KMS-11 (cell line): ENCODE measurements around the gene RHNO1.

ENCODE experiments used
- H2AFZ ChIP-seq: fragments of 200-600 bp; sonication (generic); 2 replicates; pipeline ENCODE4 v1.6.1; 2016; ENCODE audit warnings: antibody characterized with exemption, mixed run types, low read depth
- H3K27ac ChIP-seq: fragments of 200-600 bp; sonication (generic); 2 replicates; pipeline ENCODE4 v1.6.1; 2016; ENCODE audit warnings: mild to moderate bottlenecking, mixed run types
- H3K27me3 ChIP-seq: fragments of 200-600 bp; sonication (generic); 2 replicates; pipeline ENCODE4 v1.6.1; 2017; ENCODE audit warnings: mild to moderate bottlenecking, low read depth, mixed run types, moderate library complexity; ENCODE audit not compliant: insufficient read depth
- H3K36me3 ChIP-seq: fragments of 200-600 bp; sonication (generic); 2 replicates; pipeline ENCODE4 v1.6.1; 2017; ENCODE audit warnings: mild to moderate bottlenecking, mixed run types; ENCODE audit not compliant: insufficient read depth
- H3K4me1 ChIP-seq: fragments of 200-600 bp; sonication (generic); 2 replicates; pipeline ENCODE4 v1.6.1; 2016; ENCODE audit warnings: mild to moderate bottlenecking, low read depth, mixed run types; ENCODE audit not compliant: poor library complexity, severe bottlenecking
- H3K4me2 ChIP-seq: fragments of 200-600 bp; sonication (generic); 2 replicates; pipeline ENCODE4 v1.7.0; 2016; ENCODE audit warnings: mild to moderate bottlenecking, mixed run types
- H3K4me3 ChIP-seq: fragments of 200-600 bp; sonication (generic); IDR thresholded peaks from 2 replicates; pipeline ENCODE4 v1.6.1; 2017; ENCODE audit warnings: low read depth, low read length, mixed read lengths; ENCODE audit not compliant: insufficient read depth
- H3K79me2 ChIP-seq: fragments of 200-600 bp; sonication (generic); 2 replicates; pipeline ENCODE4 v1.6.1; 2016; ENCODE audit warnings: low read depth, mixed run types; ENCODE audit not compliant: insufficient read depth
- H3K9ac ChIP-seq: fragments of 200-600 bp; sonication (generic); 2 replicates; pipeline ENCODE4 v1.6.1; 2016; ENCODE audit warnings: mild to moderate bottlenecking, mixed run types
- H4K20me1 ChIP-seq: fragments of 200-600 bp; sonication (generic); 2 replicates; pipeline ENCODE4 v1.6.1; 2016; ENCODE audit warnings: mild to moderate bottlenecking, mixed run types; ENCODE audit not compliant: insufficient read depth
- TF ChIP-seq, protein P1 (sequence below): fragments of 200-600 bp; sonication (generic); conservative IDR thresholded peaks from 2 replicates; pipeline ENCODE4 v1.6.1; 2017; ENCODE audit warnings: low read depth, mild to moderate bottlenecking, antibody characterized with exemption, low read length, moderate library complexity, mixed read lengths

The RHNO1 gene

GRCh38 chr12:2833810-2834209 lies 43.2 kb upstream of the RHNO1 start:
- H3K27ac ChIP-seq, result no peak overlapping the region
- no peaks in the 10 kb centered on the region for H4K20me1 ChIP-seq
- H3K27me3 ChIP-seq, result no peaks in the 10 kb centered on the region
- H2AFZ ChIP-seq, result no peak overlapping the region
- TF ChIP-seq, protein P1, sequence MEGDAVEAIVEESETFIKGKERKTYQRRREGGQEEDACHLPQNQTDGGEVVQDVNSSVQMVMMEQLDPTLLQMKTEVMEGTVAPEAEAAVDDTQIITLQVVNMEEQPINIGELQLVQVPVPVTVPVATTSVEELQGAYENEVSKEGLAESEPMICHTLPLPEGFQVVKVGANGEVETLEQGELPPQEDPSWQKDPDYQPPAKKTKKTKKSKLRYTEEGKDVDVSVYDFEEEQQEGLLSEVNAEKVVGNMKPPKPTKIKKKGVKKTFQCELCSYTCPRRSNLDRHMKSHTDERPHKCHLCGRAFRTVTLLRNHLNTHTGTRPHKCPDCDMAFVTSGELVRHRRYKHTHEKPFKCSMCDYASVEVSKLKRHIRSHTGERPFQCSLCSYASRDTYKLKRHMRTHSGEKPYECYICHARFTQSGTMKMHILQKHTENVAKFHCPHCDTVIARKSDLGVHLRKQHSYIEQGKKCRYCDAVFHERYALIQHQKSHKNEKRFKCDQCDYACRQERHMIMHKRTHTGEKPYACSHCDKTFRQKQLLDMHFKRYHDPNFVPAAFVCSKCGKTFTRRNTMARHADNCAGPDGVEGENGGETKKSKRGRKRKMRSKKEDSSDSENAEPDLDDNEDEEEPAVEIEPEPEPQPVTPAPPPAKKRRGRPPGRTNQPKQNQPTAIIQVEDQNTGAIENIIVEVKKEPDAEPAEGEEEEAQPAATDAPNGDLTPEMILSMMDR, result no peak
- H3K36me3 ChIP-seq, result no peaks in the 10 kb centered on the region
- H3K4me1 ChIP-seq, result no peaks in the 10 kb centered on the region
- H3K79me2 ChIP-seq, result no peaks in the 10 kb centered on the region
- no peak overlapping the region for H3K4me2 ChIP-seq
- H3K4me3 ChIP-seq, result no peak overlapping the region
- H3K9ac ChIP-seq, result no peak overlapping the region

- Histone ChIP-seq H4K20me1 (no peaks in the 10 kb centered on the region), H3K27ac (no peak within 1 kb of the TSS), H3K9ac (no peak within 1 kb of the TSS), H3K4me2 (no peak within 1 kb of the TSS), H3K4me1 (no peaks in the 10 kb centered on the region), H3K27me3 (no peaks in the 10 kb centered on the region), H3K36me3 (no peaks in the 10 kb centered on the region), H3K79me2 (no peaks in the 10 kb centered on the region), H2AFZ (no peak within 1 kb of the TSS), H3K4me3 (no peak within 1 kb of the TSS)
- TF ChIP-seq, protein P1, result no peak
These were observed 42.2 kb upstream of the RHNO1 start, which contains the start of gene NRIP2 for GRCh38 chr12:2834581-2835491. Gene NRIP2 (minus strand): TSS chr12:2835035. CDS start chr12:2834983, 52 bp downstream.

- no peak overlapping the region for H3K4me2 ChIP-seq
- TF ChIP-seq, protein P1, result no peak
- H3K27me3 ChIP-seq, result no peaks in the 10 kb centered on the region
These were observed 41.2 kb upstream of the RHNO1 start for GRCh38 chr12:2835691-2836403.

GRCh38 chr12:2836574-2836973 lies 40.4 kb upstream of the RHNO1 start:
- TF ChIP-seq, protein P1, result no peak
- H3K9ac ChIP-seq, result no peak overlapping the region
- no peak overlapping the region for H2AFZ ChIP-seq
- H3K27ac ChIP-seq, result no peak overlapping the region
- H3K79me2 ChIP-seq, result no peaks in the 10 kb centered on the region
- no peak overlapping the region for H3K4me3 ChIP-seq
- no peaks in the 10 kb centered on the region for H3K27me3 ChIP-seq
- no peaks in the 10 kb centered on the region for H4K20me1 ChIP-seq
- no peak overlapping the region for H3K4me2 ChIP-seq
- H3K4me1 ChIP-seq, result no peaks in the 10 kb centered on the region
- H3K36me3 ChIP-seq, result no peaks in the 10 kb centered on the region

More at GRCh38 chr12:2835691-2836403, 41.2 kb upstream of the RHNO1 start:
- Histone ChIP-seq H3K27ac (no peak overlapping the region), H3K79me2 (no peaks in the 10 kb centered on the region), H3K4me1 (no peaks in the 10 kb centered on the region), H4K20me1 (no peaks in the 10 kb centered on the region), H3K36me3 (no peaks in the 10 kb centered on the region), H3K9ac (no peak overlapping the region), H2AFZ (no peak overlapping the region), H3K4me3 (no peak overlapping the region)
